GM21529 (cell line): ENCODE measurements around the gene SECTM1.
"Not testable (repeated sequence)": the region's sequence is repeated elsewhere in the genome, so short reads cannot be mapped to it uniquely, and the experiment has no call there.

Experiments used
- ATAC-seq: cut with Tn5 transposase; IDR thresholded peaks from one replicate; pipeline ENCODE4 v1.9.1; 2021; ENCODE audit not compliant: unreplicated experiment

The SECTM1 gene

DNA sequence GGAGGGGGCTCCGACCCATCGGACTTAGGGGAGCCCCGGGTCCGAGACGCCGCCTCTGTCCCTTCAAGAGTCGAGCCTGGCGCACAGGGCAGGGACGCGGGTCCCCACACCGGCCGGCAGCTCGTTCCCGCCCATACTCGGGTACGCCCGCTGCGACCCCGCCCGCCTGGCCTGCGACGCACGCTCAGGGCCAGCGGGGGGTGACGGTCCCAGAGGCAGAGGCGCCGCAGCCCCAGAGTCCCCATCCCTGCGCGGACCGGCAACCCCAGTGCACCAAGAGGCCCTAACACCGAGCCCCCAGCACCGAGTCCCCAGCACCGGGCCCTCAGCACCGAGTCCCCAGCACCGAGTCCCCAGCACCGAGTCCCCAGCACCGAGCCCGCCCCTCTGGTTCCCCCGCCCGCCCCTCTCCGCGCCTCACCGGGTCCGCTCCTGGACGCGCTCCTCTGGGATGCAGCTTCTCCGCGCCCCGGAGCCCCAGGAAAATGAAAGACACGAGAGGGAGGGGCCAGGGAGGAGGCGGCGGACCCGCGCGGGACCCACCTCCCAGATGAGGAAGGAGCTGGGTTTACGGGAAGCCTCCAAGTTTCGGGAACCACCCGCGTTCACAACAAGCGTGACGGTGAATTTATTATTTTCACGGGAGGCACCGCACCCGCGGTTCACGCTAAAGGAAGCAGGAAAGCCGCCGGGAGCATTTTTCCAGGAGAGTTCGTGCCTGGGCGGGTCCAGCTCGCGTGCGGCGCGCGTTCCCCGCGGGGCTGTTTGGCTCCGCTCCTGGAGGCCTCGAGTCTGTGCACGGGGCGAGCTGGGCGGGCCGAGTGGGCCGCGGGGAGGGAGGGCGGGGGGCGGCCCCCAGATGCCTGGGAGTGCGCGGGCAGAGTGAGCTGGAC is at the start of gene SECTM1:
Gene SECTM1, minus strand, starts transcription at position 488 of the 893 bp plus-strand sequence. CDS start 6,526 bp downstream, outside the sequence.
- no peak for ATAC-seq

DNA sequence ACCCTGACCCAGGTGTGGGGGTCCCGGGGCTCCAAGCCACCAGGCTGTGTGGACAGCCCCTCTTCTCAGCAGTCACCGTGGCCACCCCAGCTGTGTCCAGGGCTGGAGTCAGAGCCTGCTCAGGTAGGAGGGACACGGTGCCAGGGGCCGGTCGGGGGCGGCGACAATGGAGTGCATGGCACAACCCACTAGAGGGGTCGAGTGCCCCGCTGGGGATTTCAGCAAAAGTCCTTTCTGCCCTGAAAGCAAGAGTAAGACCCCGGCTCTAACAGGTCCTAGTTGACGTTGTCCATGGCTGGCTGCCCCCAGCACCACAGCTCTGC is 49.3 kb upstream of the SECTM1 start:
- no peak for ATAC-seq

DNA sequence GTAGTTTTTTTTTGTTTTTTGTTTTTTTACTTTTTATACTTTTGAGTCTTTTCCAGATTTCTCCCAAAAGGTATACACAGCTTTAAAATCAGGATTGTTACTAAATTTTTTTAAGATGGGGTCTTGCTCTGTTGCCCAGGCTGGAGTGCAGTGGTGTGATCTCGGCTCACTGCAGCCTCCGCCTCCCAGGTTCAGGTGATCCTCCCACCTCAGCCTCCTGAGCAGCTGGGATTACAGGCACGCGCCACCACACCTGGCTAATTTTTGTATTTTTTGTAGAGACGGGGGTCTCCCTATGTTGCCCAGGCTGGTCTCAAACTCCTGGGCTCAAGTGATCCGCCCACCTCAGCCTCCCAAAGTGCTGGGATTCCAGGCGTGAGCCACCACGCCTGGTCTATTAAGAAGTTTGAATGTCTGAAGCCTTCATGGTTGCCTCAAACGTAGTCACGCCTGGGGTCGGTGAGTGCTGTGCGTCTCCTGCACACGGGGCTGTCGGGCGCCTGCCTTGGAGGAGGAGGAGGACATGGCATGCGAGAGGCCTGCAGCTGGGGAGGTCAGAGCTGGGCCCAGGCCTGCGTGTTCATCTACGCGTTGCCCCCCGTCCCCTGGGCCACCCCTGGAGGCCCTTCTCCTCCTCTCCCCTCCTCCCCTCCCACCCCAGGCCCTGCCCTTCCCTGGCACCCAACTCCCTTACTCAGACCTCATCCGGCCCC is 48.8 kb upstream of the SECTM1 start:
- ATAC-seq = not testable (repeated sequence)

DNA sequence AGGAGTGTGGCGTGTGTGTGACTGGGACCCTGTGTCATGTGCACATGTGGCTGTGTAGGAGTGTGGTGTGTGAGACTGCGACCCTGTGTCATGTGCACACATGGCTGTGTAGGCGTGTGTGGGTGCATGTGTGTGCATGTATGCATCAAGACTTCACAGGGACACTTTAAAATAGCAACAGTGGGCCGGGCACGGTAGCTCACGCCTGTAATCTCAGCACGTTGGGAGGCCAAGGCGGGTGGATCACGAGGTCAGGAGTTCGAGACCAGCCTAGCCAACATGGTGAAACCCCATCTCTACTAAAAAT is 48.1 kb upstream of the SECTM1 start:
- not testable (repeated sequence) for ATAC-seq

DNA sequence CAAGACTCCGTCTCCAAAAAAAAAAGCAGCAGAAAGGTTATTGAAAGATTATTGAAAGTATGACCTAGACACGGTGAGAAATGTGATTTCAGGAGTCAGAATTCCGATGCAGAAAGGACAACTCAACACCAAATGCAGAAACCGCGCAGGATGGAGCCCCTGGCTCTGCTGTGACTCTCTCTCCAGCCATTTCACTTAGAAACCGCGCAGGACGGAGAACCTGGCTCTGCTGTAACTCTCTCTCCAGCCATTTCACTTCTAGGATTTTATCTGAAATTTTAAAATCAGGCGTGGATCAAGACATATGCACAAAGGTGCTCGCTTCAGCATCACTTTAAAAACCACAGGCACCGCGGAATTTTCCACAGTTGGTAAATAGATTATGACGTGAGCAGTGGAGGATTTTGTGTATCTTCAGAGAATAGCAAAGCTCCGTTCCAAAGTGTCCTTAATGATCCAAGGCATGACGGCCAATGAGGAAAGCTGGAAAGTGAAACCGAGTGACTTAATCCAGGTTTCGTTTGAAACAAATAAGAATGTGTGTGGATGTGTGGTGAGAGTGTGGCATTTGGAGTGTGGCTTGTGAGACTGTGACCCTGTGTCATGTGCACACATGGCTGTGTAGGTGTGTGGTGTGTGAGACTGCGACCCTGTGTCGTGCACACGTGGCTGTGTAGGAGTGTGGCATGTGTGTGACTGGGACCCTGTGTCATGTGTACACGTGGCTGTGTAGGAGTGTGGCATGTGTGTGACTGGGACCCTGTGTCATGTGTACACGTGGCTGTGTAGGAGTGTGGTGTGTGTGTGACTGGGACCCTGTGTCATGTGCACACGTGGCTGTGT is 47.5 kb upstream of the SECTM1 start:
- no peak for ATAC-seq

DNA sequence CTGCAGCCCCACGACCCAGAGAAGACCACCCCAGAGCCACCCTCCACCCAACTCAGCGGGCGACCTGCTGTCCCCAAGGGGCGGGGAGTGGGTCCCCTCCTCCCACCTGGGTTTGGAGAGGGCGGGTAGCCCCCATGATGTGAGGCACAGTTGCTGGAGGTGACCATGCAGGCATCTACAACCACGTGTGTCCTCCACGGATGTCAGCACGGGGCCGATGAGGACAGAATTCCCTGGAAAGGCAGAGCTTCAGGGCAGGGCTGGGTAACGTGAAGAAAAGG is 45.1 kb upstream of the SECTM1 start:
- ATAC-seq = no peak

DNA sequence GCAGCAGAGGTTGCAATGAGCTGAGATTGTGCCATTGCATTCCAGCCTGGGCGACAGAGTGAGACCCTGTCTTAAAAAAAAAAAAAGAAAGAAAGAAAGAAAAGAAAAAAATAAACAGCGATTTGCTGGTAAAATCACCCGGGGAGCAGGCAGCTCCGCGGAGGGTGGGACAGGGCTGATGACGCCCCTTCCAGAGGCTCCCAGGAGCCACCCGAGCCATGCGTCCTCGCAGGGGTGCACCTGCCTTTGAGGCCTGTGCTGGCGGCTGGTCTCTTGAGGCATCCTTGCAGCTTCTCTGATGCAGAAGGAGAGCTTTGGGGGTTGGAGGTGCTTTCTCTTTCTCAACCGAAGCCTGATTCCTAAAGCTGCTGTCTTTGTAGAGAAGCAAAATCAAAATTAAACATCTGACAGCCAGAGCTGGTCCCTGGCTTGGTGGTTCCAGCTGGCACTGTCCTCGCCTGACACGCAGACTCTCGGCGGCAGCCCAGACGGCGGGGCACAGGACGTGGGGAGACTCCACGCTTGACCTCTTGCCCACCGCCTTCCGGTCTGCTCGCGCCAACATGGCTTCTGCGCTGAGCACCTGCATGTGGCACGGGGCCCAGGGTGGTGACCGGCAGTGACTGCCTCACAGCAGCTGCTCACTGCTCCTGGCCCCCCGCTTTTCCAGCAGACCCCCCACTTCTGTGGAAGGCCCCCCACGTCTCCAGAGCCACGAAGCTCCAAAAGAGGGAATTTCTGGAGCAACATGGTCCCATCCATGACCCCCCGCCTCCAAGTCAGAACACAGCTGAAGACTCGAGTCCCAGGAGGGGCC is 44.6 kb upstream of the SECTM1 start:
- ATAC-seq = no peak

DNA sequence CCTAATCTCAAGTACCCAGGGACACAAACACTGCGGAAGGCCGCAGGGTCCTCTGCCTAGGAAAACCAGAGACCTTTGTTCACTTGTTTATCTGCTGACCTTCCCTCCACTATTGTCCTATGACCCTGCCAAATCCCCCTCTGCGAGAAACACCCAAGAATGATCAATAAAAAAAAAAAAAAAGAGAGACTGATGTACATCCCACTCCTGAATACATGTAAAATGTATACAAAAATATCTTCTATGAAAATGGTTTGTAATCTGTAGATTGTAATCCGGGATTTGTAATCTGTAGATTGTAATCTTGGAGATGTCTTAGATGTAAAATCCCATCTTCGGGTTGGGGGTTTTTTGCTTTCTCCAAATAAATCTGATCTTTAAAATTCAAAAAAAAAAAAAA is 43.7 kb upstream of the SECTM1 start:
- not testable (repeated sequence) for ATAC-seq

DNA sequence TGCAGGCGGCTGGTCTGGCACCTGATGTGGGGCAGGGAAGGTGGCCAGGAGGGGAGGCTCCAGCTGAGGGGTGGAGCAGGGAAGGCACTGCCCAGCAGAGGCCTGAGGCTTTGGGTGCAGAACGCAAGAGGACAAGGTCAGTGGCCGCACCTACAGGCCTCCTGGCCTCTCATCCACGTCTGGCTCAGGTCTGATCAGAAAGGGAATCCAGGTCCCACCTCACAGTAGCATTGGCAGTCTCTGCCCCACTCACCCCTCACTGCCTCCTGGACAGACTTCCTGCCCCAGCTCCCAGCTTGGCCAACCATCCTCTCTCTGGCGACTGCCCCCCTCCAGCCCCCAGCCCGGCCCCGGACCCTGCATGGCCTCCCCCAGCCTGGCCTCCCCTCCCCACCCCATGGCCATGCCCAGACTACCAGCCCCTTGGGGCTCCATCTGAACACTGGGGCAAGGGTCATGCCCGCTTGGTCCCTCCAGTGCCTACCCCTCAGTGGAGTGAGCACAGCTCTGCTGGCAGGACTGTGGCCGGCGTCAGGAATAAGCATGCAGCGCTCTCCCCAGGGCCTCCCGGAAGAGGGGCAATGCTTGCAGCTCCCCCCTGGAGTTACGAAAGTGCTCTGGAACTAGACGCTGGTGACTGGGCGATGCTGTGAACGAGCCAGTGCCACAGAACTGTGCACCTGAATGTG is 42.6 kb upstream of the SECTM1 start:
- no peak for ATAC-seq

DNA sequence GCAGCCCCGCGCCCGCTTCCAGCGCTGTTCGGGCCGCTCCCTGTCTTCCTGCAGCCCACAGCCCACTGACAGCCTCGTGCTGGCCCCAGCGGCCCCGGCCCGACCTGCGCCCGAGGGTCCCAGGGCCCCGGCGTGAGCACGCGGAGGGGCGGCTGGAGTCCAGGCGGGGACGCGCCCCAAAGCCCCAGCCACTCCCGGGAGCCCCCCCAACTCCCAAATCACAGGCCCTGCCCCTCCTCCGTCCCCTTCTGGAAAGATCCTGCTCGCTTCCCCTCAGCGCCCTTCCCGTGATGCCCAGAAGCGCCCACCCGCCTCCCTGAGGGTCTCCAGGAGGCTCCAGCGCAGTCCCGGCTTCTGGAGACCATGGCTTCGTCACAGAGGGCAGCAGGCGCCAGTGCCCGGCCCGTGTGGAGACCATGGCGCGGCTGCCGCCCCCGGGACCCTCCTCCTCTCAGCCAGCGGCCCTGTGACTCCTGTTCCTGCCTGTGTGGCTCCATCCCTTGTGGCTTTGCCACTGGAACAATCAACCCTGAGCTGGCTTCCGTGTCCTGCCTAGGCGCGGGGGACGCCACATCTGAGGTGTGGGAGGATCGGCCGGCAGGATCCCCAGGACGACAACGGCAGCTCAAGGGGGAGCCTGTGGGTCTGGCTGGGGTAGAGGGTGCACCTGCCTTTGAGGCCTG is 41.9 kb upstream of the SECTM1 start:
- ATAC-seq = no peak

DNA sequence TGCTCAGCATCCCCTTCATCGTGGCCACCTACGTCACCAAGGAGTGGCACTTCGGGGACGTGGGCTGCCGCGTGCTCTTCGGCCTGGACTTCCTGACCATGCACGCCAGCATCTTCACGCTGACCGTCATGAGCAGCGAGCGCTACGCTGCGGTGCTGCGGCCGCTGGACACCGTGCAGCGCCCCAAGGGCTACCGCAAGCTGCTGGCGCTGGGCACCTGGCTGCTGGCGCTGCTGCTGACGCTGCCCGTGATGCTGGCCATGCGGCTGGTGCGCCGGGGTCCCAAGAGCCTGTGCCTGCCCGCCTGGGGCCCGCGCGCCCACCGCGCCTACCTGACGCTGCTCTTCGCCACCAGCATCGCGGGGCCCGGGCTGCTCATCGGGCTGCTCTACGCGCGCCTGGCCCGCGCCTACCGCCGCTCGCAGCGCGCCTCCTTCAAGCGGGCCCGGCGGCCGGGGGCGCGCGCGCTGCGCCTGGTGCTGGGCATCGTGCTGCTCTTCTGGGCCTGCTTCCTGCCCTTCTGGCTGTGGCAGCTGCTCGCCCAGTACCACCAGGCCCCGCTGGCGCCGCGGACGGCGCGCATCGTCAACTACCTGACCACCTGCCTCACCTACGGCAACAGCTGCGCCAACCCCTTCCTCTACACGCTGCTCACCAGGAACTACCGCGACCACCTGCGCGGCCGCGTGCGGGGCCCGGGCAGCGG is 41.2 kb upstream of the SECTM1 start:
- no peak for ATAC-seq

DNA sequence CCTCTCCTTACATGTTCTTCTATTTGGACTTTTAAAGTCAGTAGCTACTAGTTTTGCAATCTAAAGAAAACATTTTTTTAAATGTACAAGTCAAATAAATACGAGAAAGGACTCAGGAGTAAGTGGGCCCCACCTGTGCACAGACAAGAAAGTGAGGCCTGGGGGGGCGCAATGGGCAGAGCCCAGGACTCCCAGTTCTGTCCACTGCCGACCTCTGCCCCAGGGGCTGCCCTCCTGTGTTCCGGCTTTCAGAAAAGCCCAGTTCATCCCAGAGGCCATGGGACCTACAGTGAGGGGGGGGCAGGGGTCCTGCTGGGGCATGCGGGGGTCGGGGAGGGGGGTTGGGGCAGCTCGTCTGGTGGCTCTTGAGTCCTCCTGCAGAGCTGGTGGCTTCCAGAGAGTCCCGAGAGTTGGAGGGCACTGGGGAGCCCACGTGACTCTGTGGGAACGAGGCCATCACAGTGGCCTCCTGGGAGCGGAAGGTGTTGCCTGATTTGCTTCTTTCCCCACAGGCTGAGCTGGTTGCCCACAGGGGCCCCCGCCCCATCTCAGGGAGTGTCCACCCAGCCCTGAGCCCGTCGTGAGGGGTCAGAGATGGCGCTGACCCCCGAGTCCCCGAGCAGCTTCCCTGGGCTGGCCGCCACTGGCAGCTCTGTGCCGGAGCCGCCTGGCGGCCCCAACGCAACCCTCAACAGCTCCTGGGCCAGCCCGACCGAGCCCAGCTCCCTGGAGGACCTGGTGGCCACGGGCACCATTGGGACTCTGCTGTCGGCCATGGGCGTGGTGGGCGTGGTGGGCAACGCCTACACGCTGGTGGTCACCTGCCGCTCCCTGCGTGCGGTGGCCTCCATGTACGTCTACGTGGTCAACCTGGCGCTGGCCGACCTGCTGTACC is 40.4 kb upstream of the SECTM1 start:
- ATAC-seq = no peak

DNA sequence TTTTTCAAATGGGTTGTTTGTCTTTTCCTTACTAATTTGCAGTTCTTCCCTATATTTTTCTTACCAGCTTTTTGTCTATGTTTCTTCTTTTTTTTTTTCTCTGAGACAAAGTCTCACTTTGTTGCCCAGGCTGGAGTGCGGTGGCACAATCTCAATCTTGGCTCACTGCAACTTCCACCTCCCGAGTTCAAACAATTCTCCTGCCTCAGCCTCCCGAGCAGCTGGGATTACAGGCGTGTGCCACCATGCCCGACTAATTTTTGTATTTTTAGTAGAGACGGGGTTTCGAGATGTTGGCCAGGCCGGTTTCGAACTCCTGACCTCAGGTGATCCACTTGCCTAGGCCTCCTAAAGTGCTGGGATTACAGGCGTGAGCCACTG is 39.5 kb upstream of the SECTM1 start:
- not testable (repeated sequence) for ATAC-seq

DNA sequence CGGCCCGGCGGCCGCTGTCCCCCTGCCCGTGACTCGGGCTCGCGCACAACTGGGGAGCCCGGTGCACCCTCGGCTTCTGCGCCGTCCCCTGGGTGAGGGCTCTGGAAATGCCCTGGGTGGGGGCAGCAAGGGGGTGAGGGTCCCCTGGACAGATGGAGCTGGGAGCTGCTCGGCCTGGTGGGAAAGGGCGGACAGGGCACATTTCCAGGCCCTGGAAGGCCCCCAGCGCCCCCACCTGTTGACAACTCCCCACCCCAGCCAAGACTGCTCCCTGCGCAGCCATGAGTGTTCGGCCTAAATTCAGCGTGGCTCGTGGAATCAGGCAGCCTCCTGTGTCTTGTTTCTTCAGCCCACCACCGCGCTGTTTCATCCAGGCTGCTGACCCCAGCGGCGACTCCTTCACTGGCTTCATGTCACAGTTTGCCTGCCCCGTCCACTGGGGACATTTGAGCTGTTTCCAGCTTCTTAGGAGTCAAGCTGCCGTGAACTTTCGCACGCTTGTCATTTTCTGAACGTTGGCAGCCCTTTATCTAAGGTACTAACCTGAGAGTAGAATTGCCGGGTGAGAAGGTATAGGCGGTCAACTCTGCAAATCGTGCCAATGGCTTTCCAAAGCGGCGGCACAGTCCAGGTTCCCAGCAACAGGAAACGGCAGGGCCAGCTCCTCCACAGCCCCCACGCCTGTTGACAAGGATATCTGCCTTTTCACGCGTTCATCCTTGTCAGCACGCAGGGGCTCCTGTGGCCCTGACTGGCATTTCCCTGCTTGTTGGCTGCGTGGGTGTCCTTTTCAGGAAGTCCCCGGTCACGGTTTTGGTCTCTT is 38.9 kb upstream of the SECTM1 start:
- ATAC-seq = no peak

DNA sequence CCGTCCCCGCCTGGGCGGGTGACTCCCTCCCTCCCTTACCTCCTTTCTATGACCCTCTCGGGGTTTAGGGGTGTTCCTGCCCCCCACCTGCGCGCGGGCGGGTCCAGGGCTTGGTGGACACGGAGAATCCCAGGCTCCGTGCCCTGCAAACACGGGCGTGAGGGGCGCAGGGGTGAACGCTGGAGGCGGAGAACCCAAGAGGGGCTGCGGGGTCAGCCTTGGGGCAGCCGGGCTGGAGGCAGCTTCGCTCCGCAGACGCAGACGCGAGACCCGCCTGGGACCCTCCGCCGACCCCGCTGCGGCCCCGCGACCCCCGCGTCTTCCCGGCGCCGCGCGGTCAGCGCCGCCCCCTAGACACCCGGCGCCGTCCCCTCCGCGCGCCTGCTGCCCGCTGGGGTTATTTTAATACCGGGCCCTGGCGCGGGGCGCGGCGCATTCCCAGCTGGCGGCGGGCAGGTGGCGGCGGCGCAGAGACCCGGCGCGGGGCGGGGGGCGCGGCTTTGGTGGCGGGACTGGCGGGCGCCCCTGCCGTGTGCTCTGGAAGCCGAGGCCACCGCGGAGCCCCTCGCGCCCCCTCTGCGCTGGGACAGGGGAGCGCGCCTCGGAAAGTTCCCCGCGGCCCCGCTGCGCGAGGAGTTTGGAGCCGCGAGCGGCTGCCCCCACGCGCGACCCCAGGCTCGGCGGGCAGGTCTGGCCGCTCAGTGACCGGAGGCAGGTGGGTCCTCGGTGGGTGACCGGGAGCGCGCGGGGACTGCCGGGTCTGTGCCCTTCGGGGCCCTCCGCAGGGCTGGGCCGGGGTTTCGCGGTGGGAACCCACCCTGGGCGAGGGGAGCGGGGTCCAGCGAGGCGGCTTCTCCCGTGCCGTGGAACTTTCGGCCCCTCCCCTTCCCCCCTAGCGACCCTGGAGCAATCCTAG is 38.0 kb upstream of the SECTM1 start, which contains the start of gene UTS2R:
Gene UTS2R, plus strand, starts transcription at position 433 of the 916 bp plus-strand sequence. CDS start 2,560 bp downstream, outside the sequence.
- no peak for ATAC-seq
